ENCODE results near the gene NPL.

- TF ChIP-seq POLR2A (IDR thresholded peaks at IDR 0.05; ENCODE audit: low read length) (no peak), GATA1 (IDR thresholded peaks at IDR 0.05; ENCODE audit: low read depth, low read length) (no peak)
Observed at GRCh38 chr1:182829285-182829932, 39.8 kb downstream of the NPL start.

All from erythroblast (primary cell).